Measurements from ENCODE around the gene EGFL7. TPM values are rescaled to one million over a fixed set of nuclear protein-coding genes. Genes with fewer than 3 reads are reported as not detected.

The EGFL7 gene
- total RNA-seq, 1 experiment from 2014 or later: 38.0 TPM

DNA sequence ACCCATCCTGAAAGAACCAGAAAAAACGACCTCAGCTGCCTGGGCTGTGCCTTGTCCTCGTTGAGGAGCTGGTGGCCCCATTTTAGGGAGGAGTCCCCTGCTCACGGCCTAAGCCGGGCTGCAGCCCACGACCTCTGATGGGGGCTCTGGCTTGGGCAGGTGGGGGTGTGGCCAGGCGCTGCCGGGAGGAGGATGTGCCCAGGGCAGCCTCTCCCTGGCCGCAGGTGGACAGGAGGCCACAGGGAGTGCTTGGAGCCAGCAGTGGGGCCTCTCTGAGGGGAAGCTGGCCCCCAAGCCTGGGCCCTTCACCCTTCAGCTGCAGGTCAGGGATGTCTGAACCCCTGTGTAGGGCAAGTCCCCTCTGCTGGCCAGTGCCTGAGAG lies 52.2 kb downstream of the EGFL7 start:
- H3K9me3 Mint-ChIP-seq: no peaks in the 10 kb centered on the region
- Histone ChIP-seq H2AK5ac (ENCODE audit: insufficient read length, low read length) (no peak overlapping the region), H3K4me1 (ENCODE audit: insufficient read depth, low read length) (no peaks in the 10 kb centered on the region; the same call in 1 of the 2 replicates), H3K9ac (ENCODE audit: extremely low read depth, insufficient read length, low read length) (no peak overlapping the region), H3K79me2 (ENCODE audit: insufficient read depth, low read length) (peaks cover 4% of the 10 kb centered on the region; the same call in 1 of the 2 replicates), H3K9me3 (ENCODE audit: control insufficient read depth, low read depth, low read length) (no peaks in the 10 kb centered on the region), H2AFZ (ENCODE audit: low read length) (no peak overlapping the region), H3K23ac (ENCODE audit: insufficient read length, low read depth, low read length) (no peak overlapping the region), H3K18ac (ENCODE audit: insufficient read length, low read depth, low read length) (no peak overlapping the region), H3K14ac (ENCODE audit: insufficient read depth, low read length) (no peak overlapping the region), H2BK5ac (ENCODE audit: insufficient read length, low read length) (no peak overlapping the region), H2BK20ac (ENCODE audit: low read depth, low read length, poor library complexity, severe bottlenecking) (no peak overlapping the region), H3K4ac (ENCODE audit: low read depth, low read length) (no peak overlapping the region), H4K8ac (replicated peaks; ENCODE audit: insufficient read length, low read depth, low read length) (no peak overlapping the region), H2BK15ac (ENCODE audit: low read depth, low read length) (no peak overlapping the region; the same call in 1 of the 2 replicates), H3T11ph (ENCODE audit: low read length) (no peak overlapping the region), H3K56ac (ENCODE audit: insufficient read length, low read depth, low read length) (no peak overlapping the region), H3K23me2 (ENCODE audit: insufficient read length, low read depth, low read length, poor library complexity, severe bottlenecking) (peaks cover 12% of the 10 kb centered on the region), H3K27ac (ENCODE audit: insufficient read length, low read depth, low read length) (no peak overlapping the region), H3K4me2 (ENCODE audit: insufficient read depth, insufficient read length, low read length) (no peak overlapping the region), H3K79me1 (ENCODE audit: insufficient read depth, low read depth, low read length, poor library complexity, severe bottlenecking) (peaks cover 8% of the 10 kb centered on the region), H4K5ac (ENCODE audit: insufficient read length, low read depth, low read length) (no peak overlapping the region), H4K91ac (ENCODE audit: insufficient read length, low read depth, low read length) (no peak overlapping the region), H4K20me1 (ENCODE audit: control insufficient read depth, insufficient read depth, insufficient read length) (no peaks in the 10 kb centered on the region), H2BK120ac (ENCODE audit: low read depth, low read length, poor library complexity, severe bottlenecking) (no peak overlapping the region), H3K27me3 (ENCODE audit: insufficient read depth, low read length) (no peaks in the 10 kb centered on the region), H2BK12ac (ENCODE audit: insufficient read length, low read depth, low read length) (no peak overlapping the region)
- no peak for TF ChIP-seq CTCF (conservative IDR thresholded peaks at IDR 0.05)
- WGBS (ENCODE audit: extremely low coverage, insufficient read length, low lambda C conversion rate): no CpG with 5 or more reads among the region's 8 CpGs
- no peak overlapping the region for H3K4me3 Mint-ChIP-seq
- DNase-seq: no peak
- H3K4me1 Mint-ChIP-seq: peaks cover 3 to 10% of the 10 kb centered on the region in 2 experiments
- H3K27me3 Mint-ChIP-seq (ENCODE audit: low read depth): peaks cover 20% of the 10 kb centered on the region
- H3K27ac Mint-ChIP-seq: no peak overlapping the region
- H3K36me3 Mint-ChIP-seq (ENCODE audit: insufficient read depth in 1 of 3, low read depth in 3 of 3): peaks cover 0 to 5% (median 4%) of the 10 kb centered on the region in 3 experiments; a peak in 3 of 7 replicates

Data from H9 (cell line).